Thoracic aorta (tissue), 2 donors: ENCODE measurements around the gene FGF9. TPM values are rescaled to one million over a fixed set of nuclear protein-coding genes. Genes with fewer than 3 reads are reported as not detected.

Experiments
- ATAC-seq: fragments of 150-250 bp; one replicate; pipeline ENCODE4 v1.8.0; 2017; ENCODE audit warnings: low read depth; ENCODE audit not compliant: insufficient number of reproducible peaks, low FRiP score
- DNase-seq: peaks from one replicate; pipeline ENCODE4 v3.0.0-alpha.2; 2020; ENCODE audit warnings: low spot score
- H3K27ac ChIP-seq, 2 donors: fragments of 200-600 bp; sonication (generic); 1 replicate in 1 of 2; 2 replicates in 1 of 2; pipeline ENCODE4 v1.5.1; 2016; ENCODE audit warnings: mild to moderate bottlenecking in 2 of 2, moderate library complexity in 2 of 2
- H3K27me3 ChIP-seq: fragments of 200-600 bp; sonication (generic); replicated peaks from 2 replicates; pipeline ENCODE4 v1.6.0; 2016; ENCODE audit warnings: mild to moderate bottlenecking; ENCODE audit not compliant: insufficient read depth
- H3K36me3 ChIP-seq: fragments of 200-600 bp; sonication (generic); one replicate; pipeline ENCODE4 v1.5.1; 2016
- H3K4me1 ChIP-seq, 2 donors: fragments of 200-600 bp; sonication (generic); 1 replicate in 1 of 2; 2 replicates in 1 of 2; pipeline versions ENCODE4 v1.5.1 to v1.6.0; 2016; ENCODE audit warnings: low read depth in 2 of 2, mild to moderate bottlenecking in 1 of 2; ENCODE audit not compliant: control insufficient read depth in 1 of 2
- H3K4me3 ChIP-seq: fragments of 200-600 bp; sonication (generic); 2 replicates; pipeline ENCODE4 v1.5.1; 2016; ENCODE audit warnings: mild to moderate bottlenecking
- H3K9me3 ChIP-seq: fragments of 200-600 bp; sonication (generic); 2 replicates; pipeline ENCODE4 v1.5.1; 2016
- CTCF ChIP-seq: fragments of 200-600 bp; sonication (generic); IDR thresholded peaks from one replicate; pipeline ENCODE4 v1.5.1; 2019; ENCODE audit warnings: antibody characterized with exemption
- total RNA-seq, 2 donors: library from RNA; depleted of rRNA; stranded (reverse); fragments of >200 nt; gene quantifications; one replicate each; pipeline versions ENCODE4 v1.1.0 to v1.2.3, GENCODE V29; 2016

The FGF9 gene
- total RNA-seq, 2 donors from 2014 or later = 0.27 TPM; not detected in 1

DNA sequence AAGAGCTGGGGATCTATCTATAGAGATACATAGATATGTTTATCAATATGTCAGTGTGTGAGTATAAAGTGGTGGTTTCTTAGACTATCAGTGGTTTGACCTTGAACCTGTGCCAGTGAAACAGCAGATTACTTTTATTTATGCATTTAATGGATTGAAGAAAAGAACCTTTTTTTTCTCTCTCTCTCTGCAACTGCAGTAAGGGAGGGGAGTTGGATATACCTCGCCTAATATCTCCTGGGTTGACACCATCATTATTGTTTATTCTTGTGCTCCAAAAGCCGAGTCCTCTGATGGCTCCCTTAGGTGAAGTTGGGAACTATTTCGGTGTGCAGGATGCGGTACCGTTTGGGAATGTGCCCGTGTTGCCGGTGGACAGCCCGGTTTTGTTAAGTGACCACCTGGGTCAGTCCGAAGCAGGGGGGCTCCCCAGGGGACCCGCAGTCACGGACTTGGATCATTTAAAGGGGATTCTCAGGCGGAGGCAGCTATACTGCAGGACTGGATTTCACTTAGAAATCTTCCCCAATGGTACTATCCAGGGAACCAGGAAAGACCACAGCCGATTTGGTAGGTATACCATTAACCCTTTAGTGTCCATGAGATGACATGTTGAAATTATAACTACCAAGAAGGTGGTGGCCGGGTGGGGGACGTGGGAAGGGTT, 880 bp downstream of the FGF9 start:
- Histone ChIP-seq H3K27ac (no peak overlapping the region), H3K9me3 (no peaks in the 10 kb centered on the region), H3K36me3 (no peaks in the 10 kb centered on the region), H3K4me1 (peaks cover 35 to 46% of the 10 kb centered on the region in 2 donors), H3K4me3 (peak overlapping the region; percentile 79), H3K27me3 (peaks cover 14% of the 10 kb centered on the region)
- DNase-seq (no peak), ATAC-seq (no peak)
- TF ChIP-seq CTCF = no peak

GRCh38 chr13:21672287-21672680, 1.4 kb downstream of the FGF9 start:
- Histone ChIP-seq H3K27me3 (peaks cover 14% of the 10 kb centered on the region), H3K27ac (no peak overlapping the region), H3K4me1 (peaks cover 35 to 46% of the 10 kb centered on the region in 2 donors)

DNA sequence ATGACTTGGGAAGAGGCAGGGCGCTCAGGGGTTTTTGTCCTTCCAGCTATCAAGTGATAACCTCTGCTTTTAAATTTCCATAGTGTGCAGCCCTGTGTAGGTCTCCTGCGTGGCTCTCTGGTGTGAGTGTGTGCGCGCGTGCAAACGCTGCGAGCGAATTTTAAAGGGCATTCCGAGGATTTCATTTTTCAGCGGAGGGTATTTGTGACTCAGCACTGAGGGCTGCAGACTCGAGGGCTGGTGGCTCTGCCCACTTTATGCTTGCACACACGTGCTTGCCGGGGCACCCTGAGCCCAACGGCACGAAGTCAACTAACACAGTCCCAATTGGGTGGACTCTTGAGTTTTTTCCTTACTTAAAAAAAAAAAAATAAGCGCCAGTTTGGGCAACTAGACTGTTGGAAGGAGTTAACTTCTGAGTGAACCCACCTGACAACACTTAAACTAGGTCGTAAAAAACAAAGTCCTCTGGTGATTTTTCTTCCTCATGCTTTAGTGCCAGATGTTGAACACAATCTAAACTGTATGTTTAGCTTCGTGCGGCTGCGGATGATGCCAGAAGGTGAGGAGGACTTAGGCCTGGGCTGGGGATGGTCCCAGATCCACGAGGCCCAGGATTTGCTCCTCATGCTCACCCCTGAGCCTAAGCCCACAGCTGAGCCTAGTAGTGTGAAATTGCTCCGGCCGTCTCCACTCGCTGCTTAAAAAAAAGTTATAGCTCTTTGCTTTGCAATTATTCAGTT, 2.1 kb downstream of the FGF9 start:
- Histone ChIP-seq H3K4me3 (peak overlapping the region; percentile 92), H3K27ac (no peak overlapping the region), H3K9me3 (no peaks in the 10 kb centered on the region), H3K27me3 (peaks cover 14% of the 10 kb centered on the region), H3K4me1 (peaks cover 35 to 46% of the 10 kb centered on the region in 2 donors), H3K36me3 (no peaks in the 10 kb centered on the region)
- ATAC-seq (no peak), DNase-seq (no peak)
- TF ChIP-seq CTCF = no peak

More at GRCh38 chr13:21672287-21672680, 1.4 kb downstream of the FGF9 start:
- ATAC-seq = no peak
- TF ChIP-seq CTCF = no peak
- Histone ChIP-seq H3K4me3 (peak overlapping the region; percentile 92), H3K36me3 (no peaks in the 10 kb centered on the region), H3K9me3 (no peaks in the 10 kb centered on the region)
- DNase-seq = no peak

GRCh38 chr13:21673539-21673788, 2.6 kb downstream of the FGF9 start:
- peaks cover 14% of the 10 kb centered on the region for H3K27me3 ChIP-seq
- H3K27ac ChIP-seq = no peak overlapping the region
- H3K4me1 ChIP-seq = peaks cover 35 to 45% of the 10 kb centered on the region in 2 donors
- H3K36me3 ChIP-seq = no peaks in the 10 kb centered on the region
- TF ChIP-seq CTCF = no peak
- DNase-seq = no peak
- ATAC-seq = no peak
- H3K4me3 ChIP-seq = peak overlapping the region; percentile 92
- H3K9me3 ChIP-seq = no peaks in the 10 kb centered on the region

DNA sequence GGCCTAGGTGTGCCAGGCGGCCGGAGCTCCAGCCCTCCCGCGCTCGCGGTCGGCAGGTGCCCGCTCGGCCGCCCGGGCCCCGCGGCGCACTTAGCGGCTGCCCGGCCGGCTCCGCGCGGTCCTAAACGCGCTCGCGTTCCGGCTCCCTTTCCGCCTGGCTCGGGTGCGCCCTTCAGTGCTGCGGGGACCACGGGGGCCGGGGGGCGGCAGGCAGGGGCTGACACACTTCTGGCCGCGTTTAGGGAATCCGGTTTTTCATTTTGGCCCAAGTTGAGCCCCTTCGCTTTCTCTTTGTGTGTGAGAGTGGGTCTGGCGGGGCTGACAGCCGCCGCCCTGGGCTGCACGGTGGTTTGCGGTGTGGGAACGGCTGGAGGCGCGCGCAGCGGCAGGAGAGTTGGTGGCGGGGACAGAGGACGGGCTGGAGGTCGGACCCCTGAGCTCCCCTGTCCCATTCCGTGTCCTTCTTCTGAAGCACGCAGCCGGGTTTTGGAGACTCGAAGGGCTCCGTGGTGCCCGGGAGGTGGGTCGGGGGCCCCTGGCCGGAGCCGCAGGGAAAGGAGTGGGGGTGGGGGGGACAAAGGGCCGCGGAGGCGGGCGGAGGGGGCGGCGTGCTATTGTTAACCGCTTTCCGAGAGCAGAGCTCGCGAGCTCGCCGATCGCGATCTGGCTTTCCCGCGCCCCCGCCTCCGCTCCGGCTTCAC, 3.1 kb downstream of the FGF9 start:
- DNase-seq = no peak
- peak overlapping the region; percentile 92 for H3K4me3 ChIP-seq
- H3K4me1 ChIP-seq = peaks cover 35 to 41% of the 10 kb centered on the region in 2 donors
- TF ChIP-seq CTCF = no peak
- H3K27ac ChIP-seq = no peak overlapping the region
- peaks cover 14% of the 10 kb centered on the region for H3K27me3 ChIP-seq
- ATAC-seq = no peak
- H3K36me3 ChIP-seq = no peaks in the 10 kb centered on the region
- H3K9me3 ChIP-seq = no peaks in the 10 kb centered on the region
